Activated CD4-positive, alpha-beta T cell treated with anti-CD3 and anti-CD28 coated beads, Interleukin-2, amount 50 U/mL, for 48 hours (primary cell): ENCODE data around the gene DIAPH1.

Source experiments
- DNase-seq, 2 experiments: peaks; one replicate each; pipeline ENCODE4 v3.0.0-alpha.2; 2020

DIAPH1 gene

DNA sequence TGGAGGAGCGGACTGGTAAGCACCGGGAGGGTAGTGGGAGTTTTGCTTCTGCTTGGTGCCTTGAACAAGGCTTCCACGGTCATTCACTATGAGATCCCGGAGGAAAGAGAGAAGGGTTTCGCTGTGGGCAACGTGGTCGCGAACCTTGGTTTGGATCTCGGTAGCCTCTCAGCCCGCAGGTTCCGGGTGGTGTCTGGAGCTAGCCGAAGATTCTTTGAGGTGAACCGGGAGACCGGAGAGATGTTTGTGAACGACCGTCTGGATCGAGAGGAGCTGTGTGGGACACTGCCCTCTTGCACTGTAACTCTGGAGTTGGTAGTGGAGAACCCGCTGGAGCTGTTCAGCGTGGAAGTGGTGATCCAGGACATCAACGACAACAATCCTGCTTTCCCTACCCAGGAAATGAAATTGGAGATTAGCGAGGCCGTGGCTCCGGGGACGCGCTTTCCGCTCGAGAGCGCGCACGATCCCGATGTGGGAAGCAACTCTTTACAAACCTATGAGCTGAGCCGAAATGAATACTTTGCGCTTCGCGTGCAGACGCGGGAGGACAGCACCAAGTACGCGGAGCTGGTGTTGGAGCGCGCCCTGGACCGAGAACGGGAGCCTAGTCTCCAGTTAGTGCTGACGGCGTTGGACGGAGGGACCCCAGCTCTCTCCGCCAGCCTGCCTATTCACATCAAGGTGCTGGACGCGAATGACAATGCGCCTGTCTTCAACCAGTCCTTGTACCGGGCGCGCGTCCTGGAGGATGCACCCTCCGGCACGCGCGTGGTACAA, 142.5 kb downstream of the DIAPH1 start:
- DNase-seq = peak; percentile 19 to 30

- peak; percentile 62 to 70 for DNase-seq
Measured at GRCh38 chr5:141475625-141476131, 143.1 kb downstream of the DIAPH1 start, which contains the start of gene PCDHGC3. Gene PCDHGC3, plus strand, starts transcription at chr5:141475966. Its CDS starts 151 bp downstream, at chr5:141476117.

- DNase-seq = no peak
Measured at GRCh38 chr5:141465351-141465750, 153.4 kb downstream of the DIAPH1 start.
